B cell (primary cell): Measurements from ENCODE around the gene ZNHIT2. TPM values are rescaled to one million over a fixed set of nuclear protein-coding genes. Genes with fewer than 3 reads are reported as not detected.
"Not testable (repeated sequence)": the region's sequence is repeated elsewhere in the genome, so short reads cannot be mapped to it uniquely, and the experiment has no call there.

ENCODE experiments used
- ATAC-seq: fragments of 200-7000 bp; cut with Tn5 transposase; one replicate; pipeline ENCODE4 v1.10.0; 2021; ENCODE audit warnings: low read depth, mild to moderate bottlenecking, moderate number of reproducible peaks, moderate library complexity
- CTCF ChIA-PET: fragments of 350-600 bp; sonication (Branson Sonifier 250); formaldehyde crosslinking; loops from one replicate; lab custom pipeline; 2021; ENCODE audit warnings: antibody characterized with exemption, inconsistent platforms; lab: Charles Lee
- POLR2A ChIA-PET: fragments of 350-600 bp; sonication (Branson Sonifier 250); formaldehyde crosslinking; loops from one replicate; lab custom pipeline; 2021; ENCODE audit warnings: antibody characterized with exemption; lab: Charles Lee
- DNase-seq: peaks from one replicate; pipeline ENCODE4 v3.0.0; 2013
- H2AFZ ChIP-seq: 2 replicates; pipeline ENCODE4 v1.6.1; 2012; ENCODE audit warnings: mild to moderate bottlenecking, low read depth, low read length; ENCODE audit not compliant: insufficient read depth, poor library complexity, severe bottlenecking
- H3K27ac ChIP-seq, 2 donors: 1 replicate in 1 of 2; 2 replicates in 1 of 2; pipeline ENCODE4 v1.5.1; 2012 to 2013; ENCODE audit warnings: low read length in 2 of 2, mild to moderate bottlenecking in 2 of 2, moderate library complexity in 1 of 2
- H3K27me3 ChIP-seq, 4 experiments: fragments of 200-600 bp in 1 of 4; sonication (generic) in 1 of 4; replicated peaks in 1 of 4; 1 replicate in 2 of 4; 2 replicates in 2 of 4; pipeline versions ENCODE4 v1.6.1 to v1.7.0; 2013 to 2016; ENCODE audit warnings: low read length in 3 of 4, mild to moderate bottlenecking in 2 of 4, mixed read lengths in 1 of 4, moderate library complexity in 1 of 4; ENCODE audit not compliant: insufficient read depth in 4 of 4, control insufficient read depth in 3 of 4; ENCODE audit errors: control extremely low read depth in 1 of 4
- H3K36me3 ChIP-seq, 2 experiments: replicated peaks in 1 of 2; 1 replicate in 1 of 2; 2 replicates in 1 of 2; pipeline versions ENCODE4 v1.6.1 to v1.7.1; 2013; ENCODE audit warnings: low read length in 1 of 2; ENCODE audit not compliant: insufficient read depth in 2 of 2, control insufficient read depth in 1 of 2; ENCODE audit errors: control extremely low read depth in 1 of 2, extremely low read depth in 1 of 2
- H3K4me1 ChIP-seq, 2 donors: fragments of 200-600 bp in 1 of 2; sonication (generic) in 1 of 2; 1 replicate in 1 of 2; 2 replicates in 1 of 2; pipeline versions ENCODE4 v1.5.1 to v1.6.1; 2013 to 2017; ENCODE audit warnings: low read length in 2 of 2; ENCODE audit not compliant: control insufficient read depth in 2 of 2, insufficient read depth in 2 of 2
- H3K4me2 ChIP-seq: replicated peaks from 2 replicates; pipeline ENCODE3; 2012; ENCODE audit warnings: mild to moderate bottlenecking, low read depth, low read length; ENCODE audit not compliant: poor library complexity, severe bottlenecking
- H3K4me3 ChIP-seq, 5 experiments: fragments of 200-600 bp in 1 of 5; sonication (generic) in 1 of 5; 1 replicate in 3 of 5; 2 replicates in 2 of 5; pipeline versions ENCODE4 v1.5.1 to v1.7.0; 2011 to 2016; ENCODE audit warnings: low read length in 4 of 5, mild to moderate bottlenecking in 4 of 5, low read depth in 2 of 5, control low read depth in 1 of 5, moderate library complexity in 1 of 5; ENCODE audit not compliant: insufficient read depth in 1 of 5; ENCODE audit errors: control extremely low read depth in 1 of 5, extremely low read depth in 1 of 5
- H3K79me2 ChIP-seq: fragments of 200-600 bp; sonication (generic); one replicate; pipeline ENCODE4 v1.6.0; 2016; ENCODE audit warnings: low read length; ENCODE audit not compliant: control insufficient read depth, insufficient read depth
- H3K9ac ChIP-seq: fragments of 200-600 bp; sonication (generic); 2 replicates; pipeline ENCODE4 v1.6.1; 2017; ENCODE audit warnings: mild to moderate bottlenecking, low read length, moderate library complexity
- H3K9me3 ChIP-seq, 3 donors: one replicate each; pipeline versions ENCODE4 v1.6.1 to v1.7.1; 2013; ENCODE audit warnings: low read length in 2 of 3; ENCODE audit not compliant: control insufficient read depth in 2 of 3, insufficient read depth in 1 of 3; ENCODE audit errors: control extremely low read depth in 1 of 3
- H4K20me1 ChIP-seq: 2 replicates; pipeline ENCODE4 v1.6.0; 2012; ENCODE audit warnings: mild to moderate bottlenecking, low read length; ENCODE audit not compliant: insufficient read depth, control insufficient read depth, poor library complexity, severe bottlenecking
- H3K27ac Mint-ChIP-seq: one replicate; pipeline ENCODE4 v1.8.0; 2021; ENCODE audit warnings: mixed read lengths
- H3K27me3 Mint-ChIP-seq: one replicate; pipeline ENCODE4 v1.8.0; 2021; ENCODE audit warnings: mixed read lengths
- H3K4me1 Mint-ChIP-seq: one replicate; pipeline ENCODE4 v1.8.0; 2021; ENCODE audit warnings: mixed read lengths
- H3K4me3 Mint-ChIP-seq: one replicate; pipeline ENCODE4 v1.8.0; 2021; ENCODE audit warnings: mixed read lengths
- H3K9me3 Mint-ChIP-seq: one replicate; pipeline ENCODE4 v1.8.0; 2022; ENCODE audit warnings: mixed read lengths; ENCODE audit not compliant: insufficient read depth
- CTCF ChIP-seq: fragments of 200-600 bp; IDR thresholded peaks from one replicate; pipeline ENCODE4 v1.8.0; 2022; ENCODE audit warnings: antibody characterized with exemption, mild to moderate bottlenecking
- EZH2 ChIP-seq: IDR thresholded peaks from 2 replicates; pipeline ENCODE4 v1.6.1; 2012; ENCODE audit warnings: borderline replicate concordance, low read depth, mild to moderate bottlenecking, moderate library complexity, low read length; ENCODE audit not compliant: insufficient read depth, poor library complexity, severe bottlenecking
- whole genome bisulfite sequencing: methylation state at CpG from one replicate; pipeline ENCODE4 v1.1.5; 2013; ENCODE audit warnings: missing lambda C conversion rate; ENCODE audit not compliant: insufficient coverage; 5-methylcytosine and 5-hydroxymethylcytosine counted together
- intact Hi-C: fragments of 100-400 bp; cut with micrococcal nuclease; formaldehyde crosslinking; loops from one replicate; pipeline ENCODE4 v1.10.0; 2022
- polyA plus RNA-seq: library from polyadenylated mRNA; depleted of rRNA; stranded (reverse); fragments of >200 nt; gene quantifications from 2 replicates; pipeline ENCODE4 v1.2.3, GENCODE V29; 2012
- total RNA-seq, 2 donors: library from RNA; stranded (reverse); fragments of 120-200 nt in 1 of 2; gene quantifications; 1 replicate in 1 of 2; 2 replicates in 1 of 2; pipeline versions ENCODE4 v1.2.3 to v1.2.4, GENCODE V29; 2013 to 2022

The ZNHIT2 gene
- total and polyA plus RNA-seq, 2 donors (not counting 1 experiment from before 2014, with no cell fraction given) = 6.2 to 14.1 TPM

DNA sequence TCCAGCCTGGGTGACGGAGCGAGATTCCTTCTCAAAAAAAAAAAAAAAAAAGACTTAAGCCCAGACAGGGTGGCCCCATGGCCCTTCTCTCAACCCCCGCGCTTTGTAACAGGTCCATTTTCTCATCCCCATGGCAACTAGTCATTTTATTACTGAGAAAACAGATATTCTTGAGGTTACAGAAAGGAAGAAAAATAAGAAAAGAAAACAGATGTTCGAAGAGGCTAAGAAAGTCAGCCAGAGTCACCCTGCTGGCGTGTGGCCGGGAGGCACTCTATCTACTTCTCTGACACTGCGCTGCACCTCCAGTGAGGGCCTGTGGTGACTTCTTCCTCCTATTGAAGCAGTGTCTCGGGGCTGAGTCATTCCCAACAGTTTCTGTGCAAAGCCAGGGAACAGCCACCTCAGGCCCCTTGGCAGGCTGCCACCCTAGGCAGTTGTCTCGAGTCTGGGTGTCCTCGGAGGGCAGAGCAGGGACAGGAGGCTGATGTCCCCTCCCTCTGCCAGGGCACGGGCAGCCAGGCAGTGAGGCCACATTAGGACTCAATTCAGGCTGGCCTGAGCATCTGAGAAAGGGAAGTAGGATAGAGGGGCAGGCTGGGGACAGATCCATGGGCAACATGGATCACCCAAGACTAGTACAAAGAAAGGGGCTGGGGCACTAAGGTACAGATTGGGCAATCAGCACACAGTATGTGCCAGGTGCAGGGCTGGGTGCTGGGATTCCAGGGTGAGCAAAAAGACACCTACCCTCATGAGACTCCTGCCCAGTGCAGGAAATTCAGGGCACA lies 33.2 kb upstream of the ZNHIT2 start:
- H3K9ac ChIP-seq = no peak overlapping the region
- DNase-seq = peak; percentile 16
- no peaks in the 10 kb centered on the region for H3K79me2 ChIP-seq
- no peak overlapping the region for H3K27ac ChIP-seq
- no peaks in the 10 kb centered on the region for H3K27me3 ChIP-seq
- ATAC-seq = no peak
- peaks cover 35% of the 10 kb centered on the region for H3K4me1 Mint-ChIP-seq
- peak overlapping the region; percentile 63 for H2AFZ ChIP-seq
- peak overlapping the region; percentile 38 for H3K4me3 Mint-ChIP-seq
- no peaks in the 10 kb centered on the region for H3K27me3 Mint-ChIP-seq
- peak overlapping the region; percentile 15 for H3K27ac Mint-ChIP-seq
- peaks cover 21 to 24% of the 10 kb centered on the region in 2 donors for H3K4me1 ChIP-seq
- intact Hi-C loops = no loop called here
- no peak for TF ChIP-seq EZH2
- no peak for TF ChIP-seq CTCF
- WGBS = 35% methylated on average over 10 of the region's 12 CpGs
- no peaks in the 10 kb centered on the region for H4K20me1 ChIP-seq
- POLR2A ChIA-PET = no interaction called here
- no peak overlapping the region for H3K4me3 ChIP-seq
- no peaks in the 10 kb centered on the region for H3K9me3 Mint-ChIP-seq
- CTCF ChIA-PET = interaction anchor here (0.7 to 1.1 kb wide), 2 partner anchors 10 to 16 kb away, joined by 3 read pairs; no protein-coding TSS in a partner anchor
- H3K36me3 ChIP-seq = no peaks in the 10 kb centered on the region
- no peak overlapping the region for H3K4me2 ChIP-seq
- H3K9me3 ChIP-seq = no peaks in the 10 kb centered on the region

DNA sequence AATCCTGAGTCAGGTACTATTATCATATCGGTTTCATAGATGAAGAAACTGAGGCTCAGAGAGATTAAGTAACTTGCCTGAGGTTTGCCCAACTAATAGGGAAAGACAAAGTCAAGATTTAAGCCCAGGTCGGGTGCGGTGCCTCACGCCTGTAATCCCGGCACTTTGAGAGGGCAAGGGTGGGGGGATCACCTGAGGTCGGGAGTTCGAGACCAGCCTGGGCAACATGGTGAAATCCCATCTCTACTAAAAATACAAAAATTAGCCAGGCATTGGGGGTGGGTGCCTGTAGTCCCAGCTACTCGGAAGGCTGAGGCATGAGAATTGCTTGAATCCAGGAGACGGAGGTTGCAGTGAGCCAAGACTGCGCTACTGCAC lies 32.6 kb upstream of the ZNHIT2 start:
- H3K79me2 ChIP-seq, POLR2A ChIA-PET, H3K9ac ChIP-seq, H4K20me1 ChIP-seq, H3K27ac ChIP-seq, H3K27me3 Mint-ChIP-seq, H3K27ac Mint-ChIP-seq, H3K4me3 Mint-ChIP-seq, H3K9me3 ChIP-seq, H3K4me2 ChIP-seq, H3K27me3 ChIP-seq, H3K9me3 Mint-ChIP-seq, ATAC-seq, intact Hi-C loops, H3K4me3 ChIP-seq, H2AFZ ChIP-seq, DNase-seq, H3K36me3 ChIP-seq: not testable (repeated sequence)
- CTCF ChIA-PET = interaction anchor here (0.7 kb wide), 1 partner anchor 15 kb away, joined by 3 read pairs; no protein-coding TSS in a partner anchor
- H3K4me1 ChIP-seq = peaks cover 23 to 27% of the 10 kb centered on the region in 2 donors
- 86% methylated on average over 3 of the region's 10 CpGs for WGBS
- peaks cover 40% of the 10 kb centered on the region for H3K4me1 Mint-ChIP-seq
